ENCODE results near the gene NPL. TPM values are rescaled to one million over a fixed set of nuclear protein-coding genes. Genes with fewer than 3 reads are reported as not detected.
A peak's percentile ranks its signal among the peaks of the same experiment; 100 is the strongest.

Gene NPL, protein sequence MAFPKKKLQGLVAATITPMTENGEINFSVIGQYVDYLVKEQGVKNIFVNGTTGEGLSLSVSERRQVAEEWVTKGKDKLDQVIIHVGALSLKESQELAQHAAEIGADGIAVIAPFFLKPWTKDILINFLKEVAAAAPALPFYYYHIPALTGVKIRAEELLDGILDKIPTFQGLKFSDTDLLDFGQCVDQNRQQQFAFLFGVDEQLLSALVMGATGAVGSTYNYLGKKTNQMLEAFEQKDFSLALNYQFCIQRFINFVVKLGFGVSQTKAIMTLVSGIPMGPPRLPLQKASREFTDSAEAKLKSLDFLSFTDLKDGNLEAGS
- total RNA-seq: 24.1 TPM

GRCh38 chr1:182789138-182790076, at the start of gene NPL:
TSS of gene NPL (plus strand) at chr1:182789773. CDS start at chr1:182794372, 4,599 bp downstream.
- FAIRE-seq: no peak
- peak; percentile 84 to 86 for DNase-seq (ENCODE audit: low spot score in 2 of 2)

DNA sequence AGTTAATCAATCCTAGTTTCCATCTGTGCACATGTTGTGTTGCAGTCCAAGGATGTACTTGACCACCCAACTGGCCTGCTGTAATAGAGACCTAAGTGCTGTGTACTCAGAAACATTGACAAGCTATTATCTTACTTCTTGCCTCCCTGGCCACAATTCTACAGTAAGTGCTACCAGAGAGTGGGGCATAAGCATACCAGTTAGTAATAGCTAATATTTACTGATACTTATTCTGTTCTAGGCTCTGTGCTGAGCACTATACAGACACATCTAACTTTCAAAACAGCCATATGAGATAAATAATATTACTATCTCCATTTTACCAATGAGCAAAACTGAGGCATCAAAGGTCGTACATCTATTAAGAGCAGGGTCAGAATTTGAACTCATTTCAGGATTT, 49.5 kb upstream of the NPL start:
- FAIRE-seq: no peak
- DNase-seq (ENCODE audit: low spot score in 2 of 2): no peak

GRCh38 chr1:182742780-182743179, 46.8 kb upstream of the NPL start:
- FAIRE-seq (no peak), DNase-seq (ENCODE audit: low spot score in 2 of 2) (no peak)

DNA sequence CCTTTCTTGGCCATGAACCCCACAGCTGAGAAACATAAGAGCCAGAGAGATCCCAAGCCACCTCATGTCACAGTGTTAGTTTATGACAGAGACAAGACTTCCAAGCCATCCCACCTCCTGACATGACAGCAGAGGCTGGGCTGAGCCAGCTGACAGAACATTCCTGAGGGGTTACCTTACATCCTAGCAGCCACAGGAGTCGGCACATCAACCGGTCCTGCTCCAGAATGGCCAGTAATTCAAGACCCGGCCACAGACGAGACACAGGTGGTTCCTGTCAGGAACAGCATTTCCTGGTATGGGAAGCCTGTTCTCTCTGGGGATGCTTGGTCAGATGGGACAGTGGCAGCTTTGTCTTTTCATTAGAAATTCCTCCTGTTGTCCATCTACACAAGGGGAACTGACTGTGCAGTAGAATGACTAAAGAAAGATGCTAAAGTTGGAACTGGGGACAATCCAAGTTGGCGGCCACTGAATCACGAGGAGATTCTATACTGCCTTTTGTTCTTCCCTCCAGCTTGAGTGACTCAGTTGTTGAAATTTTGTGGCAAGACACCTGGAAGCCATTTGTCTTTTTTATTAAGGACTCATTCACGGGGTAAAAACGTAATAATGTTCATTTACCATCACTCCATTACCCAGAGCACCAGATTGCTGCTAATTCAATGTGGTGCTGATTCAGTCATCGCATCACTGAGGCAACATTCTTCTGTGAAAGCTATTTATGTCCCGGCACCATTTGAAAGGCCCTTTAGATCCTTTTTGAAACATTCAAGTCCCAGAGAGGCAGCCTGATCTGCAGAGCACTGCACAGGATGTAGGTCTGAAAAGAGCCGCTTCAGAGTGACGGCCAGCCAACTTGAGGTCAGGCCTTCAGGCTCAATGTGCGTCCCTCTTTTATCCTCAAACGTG, 37.2 kb upstream of the NPL start:
- FAIRE-seq: peak; percentile 21
- peak; percentile 16 to 29 for DNase-seq (ENCODE audit: low spot score in 2 of 2)

GRCh38 chr1:182754087-182754486, 35.5 kb upstream of the NPL start:
- FAIRE-seq (no peak), DNase-seq (ENCODE audit: low spot score in 2 of 2) (no peak)

GRCh38 chr1:182754543-182755314, 34.8 kb upstream of the NPL start:
- DNase-seq (ENCODE audit: low spot score in 2 of 2): no peak
- no peak for FAIRE-seq

- no peak for FAIRE-seq
- no peak for DNase-seq (ENCODE audit: low spot score in 2 of 2)
Observed at GRCh38 chr1:182755632-182756031, 33.9 kb upstream of the NPL start.

GRCh38 chr1:182756423-182756822, 33.1 kb upstream of the NPL start:
- FAIRE-seq (no peak), DNase-seq (ENCODE audit: low spot score in 2 of 2) (no peak)

DNA sequence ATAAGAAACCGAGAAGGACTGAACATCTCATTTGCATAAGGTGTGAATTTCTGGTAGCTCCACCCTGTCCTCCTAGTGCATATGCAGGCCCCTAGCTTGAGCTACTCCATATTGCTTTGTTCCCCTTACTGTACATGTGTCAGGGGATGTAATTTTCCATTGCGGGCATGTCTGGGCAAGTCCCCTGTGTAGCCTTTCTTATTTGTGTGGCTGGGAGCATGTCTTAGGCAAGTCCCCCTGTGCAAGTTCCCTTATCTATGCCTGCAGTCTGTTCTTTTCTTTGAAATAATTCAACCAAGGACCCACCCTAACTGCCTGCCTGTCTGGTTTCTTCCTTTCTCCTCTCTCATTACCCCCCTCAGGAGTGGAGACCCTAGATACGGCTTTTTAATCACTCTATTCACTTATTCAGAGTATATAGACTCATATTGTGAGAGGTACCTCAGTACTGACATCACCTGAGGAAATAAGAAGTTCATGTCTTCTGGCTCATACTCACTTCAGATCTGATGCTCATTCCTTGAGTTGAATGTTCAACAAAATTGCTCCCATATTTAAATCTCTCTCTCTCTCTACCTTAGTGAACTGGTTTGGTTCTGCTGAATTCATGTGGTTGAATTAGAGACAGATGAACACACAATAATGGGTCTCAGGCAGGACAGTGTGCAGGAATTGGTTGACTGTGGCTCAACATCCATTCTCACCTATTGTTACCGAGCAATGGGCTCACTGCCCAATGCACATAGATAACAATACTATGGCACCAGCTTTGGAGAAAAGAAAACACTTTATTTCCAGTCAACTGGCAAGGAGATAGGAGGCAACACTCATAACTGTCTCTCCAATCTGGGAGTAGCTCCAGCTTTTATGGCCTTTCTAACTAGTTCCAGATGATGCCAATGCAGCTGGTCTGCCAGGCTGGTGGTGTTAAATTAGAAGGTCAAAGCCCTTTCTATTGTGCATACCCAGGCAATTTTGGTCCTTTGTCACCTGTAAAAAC, 27.9 kb upstream of the NPL start:
- DNase-seq (ENCODE audit: low spot score in 2 of 2): no peak
- FAIRE-seq: no peak

DNA sequence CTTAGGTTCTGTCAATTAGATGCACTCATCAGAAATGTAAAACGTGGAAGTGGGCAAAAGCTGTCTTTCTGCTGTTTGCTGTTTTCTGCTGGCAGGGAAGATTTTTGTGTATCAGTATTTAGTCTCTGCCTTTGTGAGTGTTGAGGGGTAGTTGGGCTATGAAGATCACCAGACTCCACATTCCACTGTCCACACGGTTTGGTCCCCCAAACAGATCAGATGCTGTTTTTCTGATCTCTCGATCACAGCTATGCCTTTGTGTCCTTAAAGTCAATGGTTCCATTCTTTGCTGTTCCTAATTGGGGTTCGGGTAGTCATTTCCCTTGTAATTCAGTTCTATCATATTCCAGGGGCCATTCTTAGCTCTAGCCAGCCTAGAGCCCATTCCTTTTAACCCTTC, 27.0 kb upstream of the NPL start:
- FAIRE-seq (no peak), DNase-seq (ENCODE audit: low spot score in 2 of 2) (no peak)

DNA sequence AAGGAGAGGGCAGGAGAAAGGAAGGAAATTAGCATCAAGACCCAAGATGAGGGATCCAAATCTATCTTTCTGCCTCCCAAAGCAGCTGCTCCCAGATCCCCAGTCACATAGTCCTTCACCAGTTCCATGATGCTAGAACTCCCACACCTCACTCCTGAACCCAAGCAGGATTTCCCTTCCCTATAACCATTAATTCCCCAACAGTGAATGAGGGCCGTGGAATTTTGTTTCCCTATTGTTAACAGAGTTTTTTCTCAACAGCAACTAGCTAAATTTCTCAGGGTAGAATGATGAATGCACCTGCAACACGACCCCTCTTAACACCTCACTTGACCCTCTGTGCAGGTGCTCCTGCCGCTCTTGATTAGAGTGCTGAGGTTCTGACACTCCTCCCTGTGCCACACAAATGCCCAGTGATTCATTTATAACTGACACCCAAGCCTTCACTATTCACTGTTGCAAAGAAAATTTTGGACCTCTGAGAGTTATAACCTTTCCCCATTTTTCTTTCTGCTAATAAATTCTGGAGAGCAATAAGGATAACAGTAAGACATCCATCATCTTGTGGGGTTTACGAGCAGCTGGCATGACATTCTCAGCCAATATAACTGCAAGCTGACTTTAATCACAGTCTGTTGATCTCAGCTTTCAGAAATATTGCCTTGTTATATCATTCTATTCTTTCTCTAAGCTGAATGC, 25.4 kb upstream of the NPL start:
- FAIRE-seq: no peak
- DNase-seq (ENCODE audit: low spot score in 2 of 2): no peak

- FAIRE-seq (no peak), DNase-seq (ENCODE audit: low spot score in 2 of 2) (no peak)
Observed at GRCh38 chr1:182765391-182765790, 24.2 kb upstream of the NPL start.

- DNase-seq (ENCODE audit: low spot score in 2 of 2): no peak
- no peak for FAIRE-seq
Observed at GRCh38 chr1:182766050-182766449, 23.5 kb upstream of the NPL start.

GRCh38 chr1:182766881-182767645, 22.5 kb upstream of the NPL start:
- FAIRE-seq (no peak), DNase-seq (ENCODE audit: low spot score in 2 of 2) (no peak)

DNA sequence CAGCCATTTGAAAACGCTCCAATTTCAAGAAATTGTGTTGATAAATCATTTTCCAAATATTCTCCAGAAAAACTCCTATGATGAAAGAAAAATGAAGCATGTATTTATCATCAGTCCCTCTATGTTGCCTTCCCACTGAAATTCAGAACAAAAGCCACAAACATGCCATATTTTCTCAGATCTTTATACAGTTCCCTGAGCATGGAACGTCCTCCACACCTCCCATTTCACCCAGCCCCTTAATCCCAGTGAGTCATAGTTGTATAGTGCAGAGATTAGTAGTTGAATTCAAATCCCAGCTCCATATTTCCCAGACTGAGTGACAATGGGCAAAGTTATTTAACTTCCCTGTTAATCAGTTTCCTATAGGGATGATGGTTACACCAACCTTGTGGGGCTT, 20.6 kb upstream of the NPL start:
- FAIRE-seq (no peak), DNase-seq (ENCODE audit: low spot score in 2 of 2) (no peak)

DNA sequence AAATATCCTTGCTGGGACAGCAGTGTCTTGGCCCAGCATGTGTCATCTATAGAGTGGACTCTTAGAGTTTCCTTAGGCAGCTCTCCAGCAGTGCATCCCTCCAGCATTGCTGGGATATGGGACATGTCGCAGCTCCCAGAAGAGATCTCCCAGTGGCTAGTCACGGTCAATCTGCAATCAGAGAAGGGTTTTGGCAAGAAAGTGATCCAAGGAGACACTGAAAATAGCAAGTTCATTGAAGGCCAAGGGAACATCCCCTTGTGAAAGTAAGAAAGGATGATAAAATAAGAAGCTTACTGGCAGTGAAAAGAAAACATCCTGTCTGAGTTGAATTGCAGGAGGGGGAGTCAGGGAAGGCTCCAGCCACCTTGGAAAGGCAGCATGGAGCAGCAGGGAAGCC, 19.3 kb upstream of the NPL start:
- no peak for FAIRE-seq
- no peak for DNase-seq (ENCODE audit: low spot score in 2 of 2)
